OCI-LY7 (cell line): Measurements from ENCODE around the gene SYNPO2L.
"Not testable (repeated sequence)": the region's sequence is repeated elsewhere in the genome, so short reads cannot be mapped to it uniquely, and the experiment has no call there.

Source experiments
- EZH2phosphoT487 ChIP-seq: fragments of 200-600 bp; sonication (generic); IDR thresholded peaks from 2 replicates; pipeline ENCODE4 v1.6.1; 2018; ENCODE audit warnings: low read depth, borderline replicate concordance, mild to moderate bottlenecking, mixed run types, antibody characterized with exemption, low read length, moderate library complexity, mixed read lengths
- TF ChIP-seq, protein P1 (sequence below): fragments of 200-600 bp; sonication (generic); conservative IDR thresholded peaks from 2 replicates; pipeline ENCODE4 v1.5.1; 2014; ENCODE audit warnings: mild to moderate bottlenecking, antibody characterized with exemption, low read length, moderate library complexity, mixed read lengths

- TF ChIP-seq, protein P1, sequence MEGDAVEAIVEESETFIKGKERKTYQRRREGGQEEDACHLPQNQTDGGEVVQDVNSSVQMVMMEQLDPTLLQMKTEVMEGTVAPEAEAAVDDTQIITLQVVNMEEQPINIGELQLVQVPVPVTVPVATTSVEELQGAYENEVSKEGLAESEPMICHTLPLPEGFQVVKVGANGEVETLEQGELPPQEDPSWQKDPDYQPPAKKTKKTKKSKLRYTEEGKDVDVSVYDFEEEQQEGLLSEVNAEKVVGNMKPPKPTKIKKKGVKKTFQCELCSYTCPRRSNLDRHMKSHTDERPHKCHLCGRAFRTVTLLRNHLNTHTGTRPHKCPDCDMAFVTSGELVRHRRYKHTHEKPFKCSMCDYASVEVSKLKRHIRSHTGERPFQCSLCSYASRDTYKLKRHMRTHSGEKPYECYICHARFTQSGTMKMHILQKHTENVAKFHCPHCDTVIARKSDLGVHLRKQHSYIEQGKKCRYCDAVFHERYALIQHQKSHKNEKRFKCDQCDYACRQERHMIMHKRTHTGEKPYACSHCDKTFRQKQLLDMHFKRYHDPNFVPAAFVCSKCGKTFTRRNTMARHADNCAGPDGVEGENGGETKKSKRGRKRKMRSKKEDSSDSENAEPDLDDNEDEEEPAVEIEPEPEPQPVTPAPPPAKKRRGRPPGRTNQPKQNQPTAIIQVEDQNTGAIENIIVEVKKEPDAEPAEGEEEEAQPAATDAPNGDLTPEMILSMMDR: not testable (repeated sequence)
- TF ChIP-seq EZH2phosphoT487: not testable (repeated sequence)
Measured at GRCh38 chr10:73695302-73695701, 39.5 kb upstream of the SYNPO2L start.
